Right renal pelvis (tissue), 4 donors: ENCODE data around the gene LMBR1L. TPM values are rescaled to one million over a fixed set of nuclear protein-coding genes. Genes with fewer than 3 reads are reported as not detected.

ENCODE experiments used
- DNase-seq, 4 donors: peaks; one replicate each; pipeline ENCODE4 v3.0.0-alpha.2; 2013; ENCODE audit warnings: low read depth in 4 of 4, low spot score in 3 of 4, missing footprints in 1 of 4
- polyA plus RNA-seq, 4 donors: library from polyadenylated mRNA; unstranded; fragments of 120-200 nt; gene quantifications; one replicate each; pipeline ENCODE4 v1.2.1, GENCODE V29; 2013; ENCODE audit not compliant: insufficient read length in 4 of 4

LMBR1L gene
- polyA plus RNA-seq, 4 donors = 59.5 to 66.8 (median 63.4) TPM

DNA sequence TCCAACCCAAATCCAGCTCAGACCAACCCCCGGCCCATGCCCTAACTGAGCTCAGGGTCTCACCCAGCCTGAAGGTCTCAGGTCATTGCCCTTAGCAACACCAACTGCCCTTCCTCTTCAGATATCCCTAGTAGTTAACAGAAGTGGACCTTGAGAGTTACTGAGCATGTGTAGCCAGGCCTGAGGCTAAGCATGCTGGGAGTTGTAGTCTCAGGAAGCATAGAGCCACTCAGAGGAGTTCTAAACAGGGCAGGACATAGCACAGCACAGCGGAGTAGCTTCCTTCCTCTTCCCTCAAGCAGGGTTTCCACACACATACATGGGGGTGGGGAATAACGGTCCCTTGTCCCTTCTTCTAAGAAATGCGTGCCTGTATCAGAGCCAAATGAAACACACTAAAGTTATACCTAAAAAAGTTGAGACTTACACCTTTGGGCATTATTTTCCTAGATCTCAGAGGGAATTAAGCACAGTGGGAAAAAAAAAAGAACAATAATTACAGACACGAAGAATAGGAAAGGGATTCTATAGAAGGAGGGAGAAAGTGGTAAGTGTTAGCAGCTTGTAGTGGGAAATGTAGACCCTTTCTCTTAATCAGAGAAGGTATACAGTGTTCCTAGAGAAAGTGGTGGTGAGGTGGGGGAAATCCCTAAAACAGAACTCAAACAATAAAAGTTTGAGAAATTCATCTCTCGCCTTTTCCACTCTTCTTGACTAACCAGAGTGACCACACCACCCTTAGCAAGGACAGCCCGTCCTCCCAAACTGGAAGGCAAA is 54.5 kb downstream of the LMBR1L start:
- peak in 1 of 4 donors; percentile 25 for DNase-seq

- DNase-seq = no peak
Observed at GRCh38 chr12:49055092-49055491, 55.6 kb downstream of the LMBR1L start.

- no peak for DNase-seq
Observed at GRCh38 chr12:49054524-49054923, 56.1 kb downstream of the LMBR1L start.

DNA sequence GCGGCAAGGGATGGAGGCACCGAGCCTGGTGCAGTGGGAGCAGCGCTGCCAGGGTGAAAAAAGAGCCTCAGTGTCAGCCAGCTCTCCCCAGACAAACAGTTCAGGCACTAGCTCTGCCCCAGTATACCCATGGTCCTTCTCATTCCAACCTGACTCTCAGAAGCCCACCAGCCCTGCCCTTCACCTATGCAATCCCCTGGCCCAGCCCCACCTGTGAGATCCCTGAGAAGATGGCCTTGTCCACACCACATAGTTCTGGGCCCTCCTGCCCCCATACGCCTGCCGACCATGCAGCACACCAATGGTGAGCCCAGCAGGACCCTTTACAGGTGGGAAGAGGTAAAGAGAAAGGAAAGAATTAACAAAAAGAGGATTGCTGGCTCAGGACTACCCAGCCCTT is 56.6 kb downstream of the LMBR1L start:
- no peak for DNase-seq

GRCh38 chr12:49052451-49053208 is 58.0 kb downstream of the LMBR1L start:
- no peak for DNase-seq

GRCh38 chr12:49051777-49052438 is 58.7 kb downstream of the LMBR1L start:
- no peak for DNase-seq

- DNase-seq = no peak
Observed at GRCh38 chr12:49051373-49051764, 59.3 kb downstream of the LMBR1L start.

DNA sequence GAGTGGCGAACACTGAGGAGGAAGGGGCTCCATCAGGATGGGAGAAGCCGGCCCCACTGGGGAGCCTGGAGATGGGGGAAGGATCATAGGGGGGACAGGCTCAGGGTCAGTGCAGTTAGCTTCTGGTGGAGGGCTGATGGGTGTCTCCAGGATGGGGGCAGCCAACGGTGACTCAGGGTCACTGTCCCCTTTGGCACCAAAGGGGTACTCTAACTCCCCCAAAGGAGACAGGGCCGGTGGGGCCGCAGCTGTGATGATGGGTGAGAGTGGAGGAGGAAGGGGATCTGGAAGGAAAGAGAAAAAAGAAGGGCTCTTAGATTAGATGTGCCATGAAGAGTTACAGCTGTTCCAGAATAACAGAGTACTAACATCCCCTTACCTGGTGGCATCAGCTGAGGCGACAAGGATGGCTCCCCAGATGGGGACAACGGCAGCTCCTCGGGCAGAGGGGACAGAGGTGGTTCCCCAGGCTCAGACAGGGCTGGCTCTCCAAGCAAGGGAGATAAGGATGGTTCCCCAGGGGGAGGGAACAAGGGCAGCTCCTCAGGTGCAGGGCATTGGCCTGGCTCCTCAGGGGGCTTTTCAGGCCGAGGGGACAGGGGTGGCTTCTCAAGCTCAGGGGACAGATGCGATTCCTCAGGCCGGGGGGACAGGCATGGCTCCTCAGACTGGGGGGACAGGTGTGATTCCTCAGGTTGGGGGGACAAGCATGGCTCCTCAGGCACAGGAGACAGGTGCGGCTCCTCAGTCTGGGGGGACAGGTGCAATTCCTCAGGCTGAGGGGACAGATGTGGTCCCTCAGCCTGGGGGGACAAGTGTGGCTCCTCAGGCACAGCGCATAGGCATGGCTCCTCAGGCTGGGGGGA is 59.9 kb downstream of the LMBR1L start:
- DNase-seq = no peak

GRCh38 chr12:49049566-49050224 is 61.0 kb downstream of the LMBR1L start:
- no peak for DNase-seq

DNA sequence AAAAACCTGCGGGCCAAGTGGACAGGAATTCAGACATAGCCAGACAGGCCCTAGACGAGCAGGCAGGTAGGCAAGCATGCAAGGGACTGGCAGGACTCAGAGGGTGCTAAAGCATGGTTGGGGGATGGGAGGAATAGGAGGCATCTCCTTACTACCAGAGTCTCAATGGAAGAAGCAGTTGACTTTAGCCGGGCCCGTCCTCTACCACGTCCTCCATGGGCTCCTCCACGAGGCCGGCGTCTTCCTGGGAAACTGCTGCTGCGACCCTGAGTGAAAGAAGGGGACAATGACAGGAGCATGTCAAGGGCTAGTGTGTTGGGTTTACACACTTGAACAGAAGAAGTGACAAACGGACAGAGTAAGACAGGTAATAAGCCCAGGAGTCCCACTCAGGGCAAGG is 61.7 kb downstream of the LMBR1L start:
- no peak for DNase-seq

Other genes starting within 250 kb of the LMBR1L start
- 1 to 10 TPM; 2.6 to 4.2 (median 3.6) TPM for gene RND1, start 245.0 kb downstream of the LMBR1L start, polyA plus RNA-seq
- gene FKBP11, start 185.4 kb downstream of the LMBR1L start, polyA plus RNA-seq = 10 to 100 TPM in 3 of 4 donors, 1 to 10 TPM in 1; 9.0 to 15.3 (median 12.9) TPM
- 100 to 1,000 TPM; 133 to 150 (median 145) TPM for gene ARF3, start 153.4 kb downstream of the LMBR1L start, polyA plus RNA-seq
- gene WNT10B, start 139.1 kb downstream of the LMBR1L start, polyA plus RNA-seq = under 1 TPM; 0.08 to 0.34 (median 0.26) TPM
- gene WNT1, start 132.5 kb downstream of the LMBR1L start, polyA plus RNA-seq = not detected
- gene DDN, start 111.5 kb downstream of the LMBR1L start, polyA plus RNA-seq = 100 to 1,000 TPM in 1 of 4 donors, 10 to 100 TPM in 3; 85.8 to 111 (median 89.4) TPM
- gene PRKAG1, start 92.1 kb downstream of the LMBR1L start, polyA plus RNA-seq = 10 to 100 TPM; 74.6 to 83.1 (median 80.5) TPM
- gene KMT2D, start 50.1 kb downstream of the LMBR1L start, polyA plus RNA-seq = 10 to 100 TPM; 40.2 to 51.0 (median 47.6) TPM
- gene RHEBL1, start 40.9 kb downstream of the LMBR1L start, polyA plus RNA-seq = 1 to 10 TPM; 1.5 to 2.1 (median 1.7) TPM
- gene DHH, start 16.0 kb downstream of the LMBR1L start, polyA plus RNA-seq = 1 to 10 TPM in 1 of 4 donors, under 1 TPM in 3; 0.37 to 1.0 (median 0.42) TPM
- 1,000 to 10,000 TPM in 3 of 4 donors, 100 to 1,000 TPM in 1; 990 to 1,172 (median 1,105) TPM for gene TUBA1B, start 20.5 kb upstream of the LMBR1L start, polyA plus RNA-seq
- gene TUBA1A, start 78.2 kb upstream of the LMBR1L start, polyA plus RNA-seq = 100 to 1,000 TPM; 391 to 487 (median 465) TPM
- 100 to 1,000 TPM; 125 to 166 (median 139) TPM for gene TUBA1C, start 154.2 kb upstream of the LMBR1L start, polyA plus RNA-seq
- 1 to 10 TPM in 1 of 4 donors, under 1 TPM in 2, not detected in 1; 0.21 to 7.4 (median 0.23) TPM for gene PRPH, start 184.3 kb upstream of the LMBR1L start, polyA plus RNA-seq
- gene TROAP, start 212.4 kb upstream of the LMBR1L start, polyA plus RNA-seq = 10 to 100 TPM; 20.6 to 21.7 (median 21.4) TPM
- gene C1QL4, start 226.3 kb upstream of the LMBR1L start, polyA plus RNA-seq = 1 to 10 TPM; 1.1 to 1.9 (median 1.4) TPM
- 10 to 100 TPM; 15.6 to 22.6 (median 21.0) TPM for gene DNAJC22, start 236.0 kb upstream of the LMBR1L start, polyA plus RNA-seq